Measurements from ENCODE around the gene LDHAL6B.

The LDHAL6B gene

GRCh38 chr15:59203657-59204056, 3.0 kb upstream of the LDHAL6B start:
- intact Hi-C loops (cut with DNase I): loop anchor here (10.0 kb wide), 1 partner anchor 171 kb away; the partner anchor contains the start of gene MYO1E
- DNase-seq: no peak

- intact Hi-C loops (cut with DNase I): loop anchor here (10.0 kb wide), 1 partner anchor 169 kb away; the partner anchor contains the start of gene MYO1E
- DNase-seq: no peak
Observed at GRCh38 chr15:59205839-59206622, 612 bp upstream of the LDHAL6B start.

DNA sequence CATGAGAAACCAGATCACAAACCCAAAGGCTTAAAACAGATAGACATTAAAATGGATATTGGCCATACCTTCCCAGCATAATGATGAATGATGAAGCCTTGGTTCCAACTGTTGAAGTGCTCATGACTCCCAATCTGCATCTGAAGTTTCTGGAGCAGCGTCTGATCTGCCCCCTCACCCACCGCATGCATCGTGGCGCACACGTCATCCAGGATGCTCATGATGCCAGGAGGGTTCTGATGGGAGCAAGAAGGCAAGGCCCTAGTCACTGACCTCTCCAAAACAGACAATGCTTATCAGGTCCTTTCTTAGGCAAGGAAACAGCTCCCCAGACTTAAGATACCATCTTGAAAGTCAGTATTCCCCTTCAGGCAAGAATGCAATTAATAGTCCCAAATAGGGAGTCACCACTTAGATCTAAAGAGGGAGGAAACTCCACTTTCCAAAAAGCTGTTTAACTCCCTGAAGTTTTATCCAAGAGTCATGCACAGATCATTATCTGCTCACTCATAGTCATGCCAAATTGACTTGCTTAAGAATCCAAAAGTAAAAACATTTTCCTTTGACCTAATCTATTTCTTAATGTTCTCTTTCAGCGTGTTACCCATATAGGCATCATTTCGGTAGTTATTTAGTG, 2.1 kb downstream of the LDHAL6B start:
- DNase-seq: no peak
- intact Hi-C loops (cut with DNase I): loop anchor here (10.0 kb wide), 1 partner anchor 166 kb away; the partner anchor contains the start of gene MYO1E

DNA sequence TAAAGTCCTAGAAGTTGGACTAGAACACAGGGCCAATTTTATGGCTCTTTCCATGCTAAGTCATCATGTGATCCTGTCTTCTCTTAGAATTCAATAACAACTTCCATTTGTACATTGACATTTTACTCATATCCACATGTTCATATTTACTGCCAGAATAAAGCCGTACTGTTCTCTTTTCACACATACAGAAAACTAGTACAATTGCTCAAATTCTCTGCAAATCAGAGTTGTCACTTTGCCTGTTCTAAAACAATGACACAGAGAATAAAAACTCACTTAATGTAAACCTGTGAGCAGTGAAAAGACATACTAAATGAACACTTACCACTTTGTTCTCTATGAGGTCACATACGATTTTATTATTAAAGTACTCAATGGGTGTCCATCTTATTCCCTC, 3.5 kb downstream of the LDHAL6B start:
- intact Hi-C loops (cut with DNase I): no loop called here
- DNase-seq: no peak

GRCh38 chr15:59216911-59217310, 10.3 kb downstream of the LDHAL6B start:
- intact Hi-C loops (cut with DNase I): no loop called here
- DNase-seq: no peak

DNA sequence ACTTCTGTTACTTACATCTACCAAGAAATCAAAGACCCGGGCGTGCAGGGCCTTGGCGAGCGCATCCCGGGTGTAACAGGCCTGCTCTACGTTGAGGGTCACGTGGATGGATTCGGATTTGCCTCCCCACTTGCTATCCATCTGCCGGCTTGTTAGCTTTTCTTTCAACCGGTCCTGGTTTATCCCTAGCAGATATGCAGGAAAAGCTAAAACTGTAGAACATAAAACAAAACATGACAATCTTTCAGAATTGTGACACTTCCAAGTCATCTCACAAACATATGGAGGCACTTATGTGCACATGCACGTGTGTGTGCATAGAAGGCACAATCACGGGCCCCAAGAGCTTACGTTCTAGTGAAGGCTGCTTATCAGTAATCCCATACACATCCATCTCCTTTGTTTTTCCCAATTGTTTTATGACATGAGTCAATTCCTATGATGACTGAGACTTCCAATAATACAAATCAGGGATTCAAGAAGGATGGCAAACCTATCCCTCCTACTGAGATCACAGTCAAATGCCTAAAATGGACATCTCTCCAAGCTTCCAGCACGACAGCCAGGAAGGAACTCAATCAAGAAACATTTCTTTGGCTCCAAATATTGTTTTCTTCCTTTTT, 11.3 kb downstream of the LDHAL6B start:
- no peak for DNase-seq
- intact Hi-C loops (cut with DNase I): no loop called here

GRCh38 chr15:59218710-59219109, 12.1 kb downstream of the LDHAL6B start:
- no peak for DNase-seq

GRCh38 chr15:59221511-59222505, 15.2 kb downstream of the LDHAL6B start:
- DNase-seq: no peak

More at GRCh38 chr15:59218710-59219109, 12.1 kb downstream of the LDHAL6B start:
- intact Hi-C loops (cut with DNase I): no loop called here

DNA sequence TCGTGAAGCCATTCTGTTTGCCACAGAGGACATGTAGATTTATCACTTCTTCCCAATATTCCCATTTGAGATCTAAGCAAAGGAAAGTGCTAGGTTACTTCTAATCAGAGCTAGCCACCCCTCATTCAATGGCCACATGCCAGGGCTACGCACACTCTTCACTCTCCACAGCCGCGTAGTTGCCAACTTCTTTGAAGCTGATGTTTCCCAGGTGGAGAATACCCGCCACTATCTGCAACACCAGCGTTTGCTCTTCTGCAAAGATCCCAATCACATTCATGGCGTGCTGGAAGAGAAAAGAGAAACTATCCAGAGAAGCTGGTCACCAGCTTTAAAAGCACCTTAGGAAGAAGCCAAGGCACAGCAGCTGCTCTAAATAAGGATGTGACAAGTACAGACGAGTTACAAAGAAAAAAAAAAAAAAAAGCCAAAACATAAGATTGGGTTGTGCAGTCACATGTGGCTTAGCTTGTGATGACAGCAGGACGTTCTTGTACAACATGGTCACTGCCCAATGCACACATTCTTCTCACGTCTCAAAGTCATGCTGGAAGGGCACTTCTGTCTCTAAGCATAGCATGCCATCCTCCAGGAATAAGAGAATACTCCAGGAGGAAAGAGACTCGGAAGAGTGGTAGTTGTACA, 16.4 kb downstream of the LDHAL6B start:
- intact Hi-C loops (cut with DNase I): no loop called here
- no peak for DNase-seq

More at GRCh38 chr15:59221511-59222505, 15.2 kb downstream of the LDHAL6B start:
- intact Hi-C loops (cut with DNase I): no loop called here

DNA sequence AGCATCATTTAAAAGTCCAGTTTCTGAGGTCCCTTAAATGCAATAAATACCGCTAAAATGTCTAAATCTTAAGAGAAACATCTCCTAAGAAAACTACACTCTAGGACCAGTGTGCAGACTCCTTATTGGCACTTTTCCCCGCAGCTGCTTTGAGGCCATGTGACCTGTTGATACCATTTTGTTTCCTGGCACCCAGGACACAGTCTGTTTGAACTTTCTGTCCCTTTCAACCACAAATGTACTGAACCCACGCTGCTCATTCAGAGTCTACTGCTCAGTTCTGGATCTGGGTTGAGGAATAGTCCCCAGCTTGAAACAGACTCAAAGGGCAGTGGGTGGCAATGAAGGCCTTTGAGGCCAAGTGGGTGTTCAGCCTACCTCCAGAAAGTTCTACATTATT, 17.1 kb downstream of the LDHAL6B start:
- intact Hi-C loops (cut with DNase I): no loop called here
- peak in 1 of 42 donors; percentile 8 for DNase-seq

- DNase-seq: no peak
Observed at GRCh38 chr15:59224474-59224873, 17.8 kb downstream of the LDHAL6B start.

GRCh38 chr15:59227021-59227420, 20.4 kb downstream of the LDHAL6B start:
- intact Hi-C loops (cut with DNase I): no loop called here
- DNase-seq: no peak

More at GRCh38 chr15:59224474-59224873, 17.8 kb downstream of the LDHAL6B start:
- intact Hi-C loops (cut with DNase I): no loop called here

DNA sequence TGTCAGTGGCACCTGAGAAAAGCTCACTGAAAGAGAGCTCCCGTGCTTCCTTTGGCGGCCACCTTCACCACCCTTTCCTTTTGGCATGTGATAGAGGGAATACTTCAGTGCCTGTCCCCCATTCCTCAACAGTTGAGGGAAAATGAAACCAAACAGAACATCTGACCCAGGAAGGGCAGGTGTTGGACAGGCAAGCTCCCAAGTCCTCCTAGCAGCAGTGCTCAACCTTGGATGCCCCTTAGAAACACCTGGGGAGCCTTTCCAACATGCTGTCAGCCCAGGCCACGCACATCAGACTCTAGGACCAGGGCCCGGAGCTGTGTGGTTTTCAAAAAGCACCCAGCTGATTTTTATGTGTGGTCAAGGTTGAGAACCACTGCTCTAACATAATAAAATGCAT, 22.4 kb downstream of the LDHAL6B start:
- DNase-seq: no peak
- intact Hi-C loops (cut with DNase I): no loop called here

DNA sequence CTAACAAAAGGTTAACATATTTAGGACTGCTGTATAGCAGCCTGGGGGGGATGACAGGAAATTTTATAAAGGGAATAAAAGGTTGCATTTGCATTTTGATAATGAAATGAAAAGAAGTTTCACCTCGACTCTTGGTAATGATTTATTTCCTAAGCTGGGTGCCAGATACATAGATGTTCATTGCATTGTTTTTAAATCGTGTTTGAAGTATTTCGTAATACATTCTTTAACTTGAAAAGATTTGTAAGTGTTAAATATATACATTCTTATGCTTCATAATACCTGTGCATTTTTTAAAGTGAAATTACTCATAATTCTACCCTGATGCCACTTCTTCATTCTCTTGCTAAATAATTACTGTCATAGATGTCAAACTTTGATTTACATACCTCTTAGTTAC, 22.8 kb downstream of the LDHAL6B start:
- intact Hi-C loops (cut with DNase I): no loop called here

DNA sequence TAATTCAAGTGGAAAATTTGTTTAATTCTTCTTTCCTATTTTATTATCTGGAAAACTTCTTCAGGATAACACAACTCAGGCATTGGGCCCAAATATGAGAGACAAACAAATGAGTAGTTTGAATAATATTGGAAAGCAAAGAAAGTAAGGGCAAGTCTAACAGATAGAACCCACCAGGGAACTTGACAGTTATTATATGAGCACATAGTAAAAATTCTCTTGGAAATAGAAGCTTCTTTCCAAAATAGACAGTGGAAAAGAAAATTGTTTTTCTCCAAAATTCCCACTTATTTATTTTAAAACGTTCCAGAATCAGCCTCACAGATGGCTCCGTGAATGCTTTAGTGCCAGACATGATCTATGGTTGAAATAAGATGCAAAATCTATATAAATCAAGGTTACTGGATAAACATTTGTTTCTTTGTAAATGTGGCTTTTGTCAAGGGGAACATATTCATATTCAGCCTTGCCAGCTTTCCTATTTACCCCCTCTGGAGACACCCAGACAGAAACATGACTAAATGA, 23.9 kb downstream of the LDHAL6B start:
- DNase-seq: no peak
- intact Hi-C loops (cut with DNase I): no loop called here

More for the DNA sequence above, 22.8 kb downstream of the LDHAL6B start:
- DNase-seq: no peak

DNA sequence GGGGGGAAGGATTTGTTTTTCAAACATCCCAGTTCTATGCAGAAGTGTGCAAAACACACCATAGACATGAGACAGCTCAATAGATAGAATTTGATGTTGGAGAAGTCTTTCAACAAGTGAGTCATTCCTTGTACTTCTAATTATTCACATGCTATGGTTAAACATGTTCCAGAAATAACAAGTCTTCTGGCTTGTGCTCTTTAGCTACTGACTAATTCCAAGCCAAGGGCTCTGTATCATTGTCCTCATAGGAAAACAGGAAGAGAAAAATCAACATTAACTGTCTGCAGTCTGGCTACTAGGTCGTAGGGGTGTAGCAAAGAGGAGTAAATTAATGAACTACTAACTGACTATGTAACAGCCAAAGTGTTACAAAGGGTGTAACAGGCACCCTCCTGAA, 25.8 kb downstream of the LDHAL6B start:
- intact Hi-C loops (cut with DNase I): no loop called here

GRCh38 chr15:59236394-59236793, 29.8 kb downstream of the LDHAL6B start:
- no peak for DNase-seq
- intact Hi-C loops (cut with DNase I): no loop called here

More for the DNA sequence above, 25.8 kb downstream of the LDHAL6B start:
- DNase-seq: no peak

Data from head of caudate nucleus (tissue), 42 donors.